ENCODE results near the gene TRAF5. TPM values are rescaled to one million over a fixed set of nuclear protein-coding genes. Genes with fewer than 3 reads are reported as not detected.

Gene TRAF5, protein sequence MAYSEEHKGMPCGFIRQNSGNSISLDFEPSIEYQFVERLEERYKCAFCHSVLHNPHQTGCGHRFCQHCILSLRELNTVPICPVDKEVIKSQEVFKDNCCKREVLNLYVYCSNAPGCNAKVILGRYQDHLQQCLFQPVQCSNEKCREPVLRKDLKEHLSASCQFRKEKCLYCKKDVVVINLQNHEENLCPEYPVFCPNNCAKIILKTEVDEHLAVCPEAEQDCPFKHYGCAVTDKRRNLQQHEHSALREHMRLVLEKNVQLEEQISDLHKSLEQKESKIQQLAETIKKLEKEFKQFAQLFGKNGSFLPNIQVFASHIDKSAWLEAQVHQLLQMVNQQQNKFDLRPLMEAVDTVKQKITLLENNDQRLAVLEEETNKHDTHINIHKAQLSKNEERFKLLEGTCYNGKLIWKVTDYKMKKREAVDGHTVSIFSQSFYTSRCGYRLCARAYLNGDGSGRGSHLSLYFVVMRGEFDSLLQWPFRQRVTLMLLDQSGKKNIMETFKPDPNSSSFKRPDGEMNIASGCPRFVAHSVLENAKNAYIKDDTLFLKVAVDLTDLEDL
- total RNA-seq (2022; extraction: Qiagen RNA extraction; ENCODE audit: low read depth): 5.9 to 7.4 TPM (median 7.2 TPM) in 5 replicates

DNA sequence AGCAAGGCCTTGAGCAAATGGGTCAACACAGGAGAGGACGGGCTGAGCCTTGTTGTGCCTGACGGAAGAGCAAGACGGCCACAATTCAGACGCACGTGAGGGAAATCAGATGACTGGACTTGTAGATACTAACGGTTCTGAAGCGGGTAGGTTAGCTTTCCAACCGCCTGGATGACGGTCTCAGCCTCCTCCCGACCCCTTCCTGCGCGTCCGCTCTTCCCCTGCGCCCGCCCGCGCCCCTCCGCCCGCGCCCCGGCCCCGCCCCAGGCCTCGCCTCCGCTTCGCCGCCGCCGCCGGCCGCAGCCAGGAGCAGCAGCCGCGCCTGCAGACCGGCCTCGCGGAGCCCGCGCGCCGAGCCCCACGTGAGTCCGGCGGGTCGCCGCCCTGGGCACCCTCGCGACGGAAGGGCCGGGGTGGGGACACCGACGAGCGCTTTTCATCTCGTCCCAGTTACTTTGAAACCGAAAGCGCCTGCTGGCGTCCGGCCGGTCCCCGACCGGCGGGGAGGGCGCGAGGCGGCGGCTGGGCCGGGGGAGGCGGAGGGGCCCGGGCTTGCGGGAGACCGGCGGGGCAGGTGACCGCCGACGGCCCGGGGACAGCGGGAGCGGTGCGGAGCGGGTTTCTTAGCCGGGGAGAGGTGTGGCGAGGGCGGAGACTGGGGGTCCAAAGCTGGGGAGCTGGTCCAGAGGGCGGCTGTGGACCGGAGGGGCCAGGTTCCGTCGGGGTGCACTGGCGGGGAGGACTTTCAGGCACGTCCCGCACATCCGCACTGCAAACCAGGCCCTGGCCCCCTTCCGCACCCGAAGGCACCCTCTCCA lies at the start of gene TRAF5:
TRAF5 (plus strand) TSS at position 306 of the 818 bp plus-strand sequence. CDS start 26,407 bp downstream, outside the sequence.

Other genes with a start within 250 kb of the TRAF5 start
- gene KCNH1, start 192.7 kb upstream of the TRAF5 start, total RNA-seq (2022; extraction: Qiagen RNA extraction; ENCODE audit: low read depth): 1.3 to 2.3 TPM (median 1.7 TPM) in 5 replicates
- 19.5 to 22.3 TPM (median 21.9 TPM) in 5 replicates for gene RCOR3, start 67.5 kb upstream of the TRAF5 start, total RNA-seq (2022; extraction: Qiagen RNA extraction; ENCODE audit: low read depth)
- gene RD3, start 165.3 kb downstream of the TRAF5 start, total RNA-seq (2022; extraction: Qiagen RNA extraction; ENCODE audit: low read depth): not detected in 5 replicates